ENCODE results near the gene UBE2M. TPM values are rescaled to one million over a fixed set of nuclear protein-coding genes. Genes with fewer than 3 reads are reported as not detected.

Gene UBE2M
- total RNA-seq, 2 donors from 2014 or later: 17.1 to 18.9 TPM

DNA sequence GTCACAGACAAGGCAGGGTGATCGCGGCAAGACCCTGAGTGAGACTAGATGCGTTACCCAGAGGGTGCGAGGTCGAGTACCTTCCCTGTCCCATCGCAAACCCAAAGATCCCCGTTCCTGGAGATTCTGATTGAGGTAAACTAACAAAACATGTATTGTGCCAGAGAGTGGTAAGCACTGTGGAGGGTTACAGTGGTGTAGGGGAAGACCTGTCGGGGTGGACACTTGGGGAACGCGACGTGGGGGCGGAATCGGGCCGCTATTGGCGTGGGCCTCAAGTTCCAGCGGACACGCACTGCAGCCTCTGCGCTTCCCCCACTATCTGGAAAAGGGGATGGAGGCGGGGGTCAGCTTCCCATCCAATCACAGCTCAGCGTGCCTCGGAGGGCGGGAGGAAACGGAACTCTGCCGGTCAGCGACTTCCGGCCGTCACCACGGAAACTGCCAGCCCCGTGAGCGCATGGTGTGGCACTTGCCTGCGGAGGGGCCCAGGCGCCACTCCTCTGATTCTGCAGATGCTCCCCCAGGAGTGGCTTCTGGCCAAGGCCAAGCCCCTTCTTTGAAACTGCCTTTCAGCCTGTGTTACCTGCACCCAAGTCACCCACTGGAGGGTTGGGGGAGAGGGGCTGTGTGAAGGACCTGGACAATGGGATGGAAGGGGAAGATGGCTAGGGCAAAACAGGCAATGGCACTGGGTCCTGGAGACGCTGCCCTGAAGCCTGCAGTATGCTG, 1.0 kb upstream of the UBE2M start:
- Histone ChIP-seq H3K36me3 (peaks cover 9% of the 10 kb centered on the region), H3K9me3 (no peaks in the 10 kb centered on the region), H3K4me3 (peak overlapping the region; percentile 95), H3K4me1 (ENCODE audit: control insufficient read depth in 1 of 2, low read depth in 2 of 2) (peaks cover 33 to 63% of the 10 kb centered on the region in 2 donors), H3K27me3 (replicated peaks; ENCODE audit: insufficient read depth) (no peaks in the 10 kb centered on the region), H3K27ac (peak overlapping the region; percentile 99 to 100)
- ATAC-seq (ENCODE audit: insufficient number of reproducible peaks, low FRiP score, low read depth) (peak; percentile 44), DNase-seq (ENCODE audit: low spot score) (peak; percentile 76)
- TF ChIP-seq, protein P1, sequence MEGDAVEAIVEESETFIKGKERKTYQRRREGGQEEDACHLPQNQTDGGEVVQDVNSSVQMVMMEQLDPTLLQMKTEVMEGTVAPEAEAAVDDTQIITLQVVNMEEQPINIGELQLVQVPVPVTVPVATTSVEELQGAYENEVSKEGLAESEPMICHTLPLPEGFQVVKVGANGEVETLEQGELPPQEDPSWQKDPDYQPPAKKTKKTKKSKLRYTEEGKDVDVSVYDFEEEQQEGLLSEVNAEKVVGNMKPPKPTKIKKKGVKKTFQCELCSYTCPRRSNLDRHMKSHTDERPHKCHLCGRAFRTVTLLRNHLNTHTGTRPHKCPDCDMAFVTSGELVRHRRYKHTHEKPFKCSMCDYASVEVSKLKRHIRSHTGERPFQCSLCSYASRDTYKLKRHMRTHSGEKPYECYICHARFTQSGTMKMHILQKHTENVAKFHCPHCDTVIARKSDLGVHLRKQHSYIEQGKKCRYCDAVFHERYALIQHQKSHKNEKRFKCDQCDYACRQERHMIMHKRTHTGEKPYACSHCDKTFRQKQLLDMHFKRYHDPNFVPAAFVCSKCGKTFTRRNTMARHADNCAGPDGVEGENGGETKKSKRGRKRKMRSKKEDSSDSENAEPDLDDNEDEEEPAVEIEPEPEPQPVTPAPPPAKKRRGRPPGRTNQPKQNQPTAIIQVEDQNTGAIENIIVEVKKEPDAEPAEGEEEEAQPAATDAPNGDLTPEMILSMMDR (IDR thresholded peaks at IDR 0.05): no peak

DNA sequence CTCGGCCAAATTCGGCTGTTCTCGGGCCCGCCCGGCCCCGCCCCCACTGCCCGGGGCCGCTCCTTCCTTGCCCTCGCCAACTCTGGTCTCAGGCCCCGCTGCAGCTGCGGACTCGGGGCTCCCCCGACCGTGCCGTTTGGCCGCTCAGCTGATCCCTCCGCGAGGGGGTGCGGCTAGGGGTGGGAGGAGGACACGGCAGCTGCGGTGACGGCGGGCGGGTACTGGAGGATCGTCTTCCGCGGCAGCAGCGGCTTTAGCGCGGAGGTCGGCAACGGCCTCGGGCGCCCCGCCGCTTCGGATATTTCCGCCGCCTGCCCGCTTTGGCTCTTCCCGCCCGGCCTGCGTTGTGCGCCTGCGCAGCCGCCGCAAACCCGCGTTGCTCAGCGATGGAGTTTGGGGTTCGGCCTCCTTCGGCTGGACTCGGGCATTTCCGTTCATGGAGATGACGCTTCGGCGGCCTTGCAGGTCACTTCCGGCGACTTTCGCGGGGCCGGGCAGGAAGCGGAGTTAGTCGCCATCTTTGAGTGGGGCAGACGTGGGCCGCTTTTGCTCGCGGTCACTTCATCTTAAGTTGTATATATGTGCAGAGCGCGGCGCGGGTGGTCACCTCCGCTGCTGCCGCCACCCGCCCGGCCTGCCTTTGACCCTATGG, 338 bp upstream of the UBE2M start:
- Histone ChIP-seq H3K27me3 (replicated peaks; ENCODE audit: insufficient read depth) (no peaks in the 10 kb centered on the region), H3K9me3 (no peaks in the 10 kb centered on the region), H3K4me3 (peak overlapping the region; percentile 95), H3K27ac (peak overlapping the region; percentile 99 to 100), H3K36me3 (peaks cover 9% of the 10 kb centered on the region), H3K4me1 (ENCODE audit: control insufficient read depth in 1 of 2, low read depth in 2 of 2) (peaks cover 39 to 70% of the 10 kb centered on the region in 2 donors)
- TF ChIP-seq, protein P1 (IDR thresholded peaks at IDR 0.05): no peak
- DNase-seq (ENCODE audit: low spot score) (peak; percentile 94), ATAC-seq (ENCODE audit: insufficient number of reproducible peaks, low FRiP score, low read depth) (peak; percentile 75)

DNA sequence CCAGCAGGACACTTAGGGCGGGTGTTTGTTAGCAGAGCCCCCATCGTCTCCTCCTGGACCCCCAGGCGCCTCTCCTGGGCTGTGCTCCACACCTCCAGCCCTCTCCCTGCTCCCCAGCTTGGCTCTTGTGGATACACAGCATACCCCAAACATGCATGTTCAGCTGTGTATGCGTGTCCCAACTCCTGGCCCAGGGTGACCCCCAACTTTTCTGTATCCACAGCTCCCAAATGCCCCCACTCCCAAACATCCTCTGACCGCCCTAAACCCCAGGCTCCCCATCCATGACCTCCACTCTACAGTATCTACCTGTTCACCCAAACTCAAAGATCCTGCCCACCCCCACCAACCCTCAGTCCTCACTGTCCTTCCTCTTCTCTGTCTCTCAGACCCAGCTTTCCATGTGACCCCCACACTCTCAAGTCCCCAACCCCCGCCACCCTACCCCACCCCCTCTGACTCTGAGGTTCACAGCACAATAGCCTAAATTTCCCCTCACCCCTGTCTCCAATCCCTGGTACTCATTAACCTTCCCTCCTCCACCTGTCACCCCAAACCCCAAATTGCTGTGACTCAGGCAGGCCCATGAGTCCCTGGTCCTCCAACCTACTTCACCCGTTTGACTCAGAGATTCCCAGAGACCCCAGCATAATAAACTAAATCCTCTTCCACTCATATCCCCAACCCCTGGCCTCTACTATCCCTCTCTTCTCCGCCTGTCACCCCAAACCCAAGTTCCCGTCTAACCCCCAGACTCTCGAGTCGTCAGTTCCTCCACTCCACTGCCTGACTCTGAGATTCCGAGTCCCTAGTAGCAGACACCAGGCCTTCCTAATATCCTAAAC, 968 bp downstream of the UBE2M start:
- no peak for DNase-seq (ENCODE audit: low spot score)
- H3K9me3 ChIP-seq: no peaks in the 10 kb centered on the region
- peak overlapping the region; percentile 95 for H3K4me3 ChIP-seq
- TF ChIP-seq, protein P1 (IDR thresholded peaks at IDR 0.05): no peak
- peak overlapping the region; percentile 99 to 100 for H3K27ac ChIP-seq
- H3K27me3 ChIP-seq (replicated peaks; ENCODE audit: insufficient read depth): no peaks in the 10 kb centered on the region
- H3K4me1 ChIP-seq (ENCODE audit: control insufficient read depth in 1 of 2, low read depth in 2 of 2): peaks cover 36 to 64% of the 10 kb centered on the region in 2 donors
- H3K36me3 ChIP-seq: peaks cover 13% of the 10 kb centered on the region
- ATAC-seq (ENCODE audit: insufficient number of reproducible peaks, low FRiP score, low read depth): no peak

DNA sequence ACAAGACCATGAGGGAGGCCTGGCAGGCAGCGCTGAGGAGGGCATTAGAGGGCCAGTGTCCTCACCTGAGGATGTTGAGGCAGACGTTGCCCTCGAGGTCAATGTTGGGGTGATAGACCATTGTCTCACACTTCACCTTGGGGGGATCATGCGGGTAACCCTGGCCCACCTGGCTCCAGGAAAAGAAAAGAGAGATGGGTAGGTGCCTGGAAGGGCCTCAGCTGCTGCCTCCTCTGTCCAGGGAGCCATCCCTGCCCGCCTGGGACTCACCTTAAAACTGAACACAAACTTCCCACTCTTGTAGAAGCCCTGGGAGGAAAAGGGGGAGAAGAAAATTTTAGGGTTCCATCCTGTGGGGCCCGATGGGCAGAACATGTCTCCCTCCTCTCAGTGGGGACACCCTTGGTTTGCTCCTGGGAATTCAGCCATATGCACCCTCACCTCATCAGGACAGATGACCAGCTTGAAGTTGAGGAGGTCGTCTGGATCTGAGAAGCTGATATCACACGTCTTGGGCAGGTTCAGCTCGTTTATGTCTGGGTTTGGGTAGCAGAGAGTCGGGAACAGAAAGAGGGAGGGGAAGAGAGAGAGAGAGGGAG, 1.7 kb downstream of the UBE2M start:
- no peak for DNase-seq (ENCODE audit: low spot score)
- ATAC-seq (ENCODE audit: insufficient number of reproducible peaks, low FRiP score, low read depth): no peak
- peak overlapping the region; percentile 95 for H3K4me3 ChIP-seq
- H3K9me3 ChIP-seq: no peaks in the 10 kb centered on the region
- peak overlapping the region; percentile 99 to 100 for H3K27ac ChIP-seq
- no peaks in the 10 kb centered on the region for H3K27me3 ChIP-seq (replicated peaks; ENCODE audit: insufficient read depth)
- H3K36me3 ChIP-seq: peaks cover 20% of the 10 kb centered on the region
- peaks cover 30 to 57% of the 10 kb centered on the region in 2 donors for H3K4me1 ChIP-seq (ENCODE audit: control insufficient read depth in 1 of 2, low read depth in 2 of 2)
- TF ChIP-seq, protein P1 (IDR thresholded peaks at IDR 0.05): no peak
